Keratinocyte (primary cell): ENCODE results near the gene OXSR1. TPM values are rescaled to one million over a fixed set of nuclear protein-coding genes. Genes with fewer than 3 reads are reported as not detected.

Source experiments
- DNase-seq: peaks from one replicate; pipeline ENCODE4 v3.0.0-alpha.2; 2011; ENCODE audit warnings: low read depth, missing footprints, low spot score
- FAIRE-seq: peaks from 2 replicates; lab custom pipeline; 2011; peaks lifted over from hg19 to GRCh38; lab: Jason Lieb, UNC
- H2AFZ ChIP-seq: 2 replicates; pipeline ENCODE4 v1.6.0; 2012; ENCODE audit warnings: low read length, control low read depth, inconsistent platforms; ENCODE audit not compliant: control insufficient read depth
- H3K27ac ChIP-seq: 2 replicates; pipeline ENCODE4 v1.5.1; 2011; ENCODE audit warnings: low read length; ENCODE audit not compliant: control insufficient read depth, insufficient read depth
- H3K27me3 ChIP-seq: 3 replicates; pipeline ENCODE4 v1.6.0; 2011; ENCODE audit warnings: low read length; ENCODE audit not compliant: control insufficient read depth, insufficient read depth; ENCODE audit errors: extremely low read depth
- H3K36me3 ChIP-seq, 2 experiments: 2 replicates in 1 of 2; 3 replicates in 1 of 2; pipeline ENCODE4 v1.5.1; 2011; ENCODE audit warnings: low read length in 2 of 2, mild to moderate bottlenecking in 1 of 2; ENCODE audit not compliant: control insufficient read depth in 2 of 2, insufficient read depth in 2 of 2; ENCODE audit errors: extremely low read depth in 1 of 2
- H3K4me1 ChIP-seq: 3 replicates; pipeline ENCODE4 v1.5.1; 2011; ENCODE audit warnings: low read length; ENCODE audit not compliant: control insufficient read depth, insufficient read depth; ENCODE audit errors: extremely low read depth
- H3K4me2 ChIP-seq: 3 replicates; pipeline ENCODE4 v1.6.0; 2011; ENCODE audit warnings: low read depth, low read length; ENCODE audit not compliant: control insufficient read depth, insufficient read depth; ENCODE audit errors: extremely low read depth
- H3K4me3 ChIP-seq, 3 experiments: fragments of 200-600 bp in 1 of 3; sonication (generic) in 1 of 3; 2 replicates in 2 of 3; 3 replicates in 1 of 3; pipeline ENCODE4 v1.5.1; 2011 to 2016; ENCODE audit warnings: low read length in 3 of 3, mild to moderate bottlenecking in 3 of 3, control low read depth in 2 of 3, inconsistent platforms in 1 of 3, low read depth in 1 of 3, mixed read lengths in 1 of 3, mixed run types in 1 of 3, moderate library complexity in 1 of 3; ENCODE audit not compliant: control insufficient read depth in 2 of 3, insufficient read depth in 2 of 3; ENCODE audit errors: extremely low read depth in 1 of 3
- H3K79me2 ChIP-seq: 2 replicates; pipeline ENCODE4 v1.6.0; 2012; ENCODE audit warnings: low read length; ENCODE audit not compliant: control insufficient read depth, insufficient read depth
- H3K9ac ChIP-seq: 3 replicates; pipeline ENCODE4 v1.6.0; 2011; ENCODE audit warnings: low read length; ENCODE audit not compliant: control insufficient read depth, insufficient read depth; ENCODE audit errors: extremely low read depth
- H3K9me1 ChIP-seq: 3 replicates; pipeline ENCODE4 v1.6.0; 2011; ENCODE audit warnings: low read length; ENCODE audit not compliant: control insufficient read depth, insufficient read depth; ENCODE audit errors: extremely low read depth
- H3K9me3 ChIP-seq: 2 replicates; pipeline ENCODE4 v1.5.1; 2012; ENCODE audit warnings: low read depth, low read length; ENCODE audit not compliant: control insufficient read depth
- H4K20me1 ChIP-seq: 3 replicates; pipeline ENCODE4 v1.6.0; 2011; ENCODE audit warnings: low read length; ENCODE audit not compliant: control insufficient read depth, insufficient read depth; ENCODE audit errors: extremely low read depth
- EZH2 ChIP-seq: IDR thresholded peaks from one replicate; pipeline ENCODE4 v1.6.1; 2012; ENCODE audit warnings: inconsistent platforms, mild to moderate bottlenecking, low read length, moderate library complexity
- dilution Hi-C: fragments of 300-500 bp; cut with MboI; formaldehyde crosslinking; loops from one replicate; pipeline ENCODE4 v1.7.0; 2020; ENCODE audit warnings: low sequenced_read_pairs; ENCODE audit not compliant: extremely low pct_ligation_motif_present
- polyA plus RNA-seq, 5 experiments: library from polyadenylated mRNA; depleted of rRNA in 3 of 5; stranded (reverse) in 3 of 5; stranded (forward) in 1 of 5; unstranded in 1 of 5; fragments of >200 nt; gene quantifications; 1 replicate in 1 of 5; 2 replicates in 3 of 5; 3 replicates in 1 of 5; pipeline versions ENCODE4 v1.2.1 to v1.2.3, GENCODE V29; 2011 to 2012; ENCODE audit warnings: missing spikeins in 2 of 5, low read depth in 1 of 5, low replicate concordance in 1 of 5
- TF ChIP-seq, protein P1 (sequence below), 3 experiments: IDR thresholded peaks in 1 of 3; conservative IDR thresholded peaks in 1 of 3; optimal IDR thresholded peaks in 1 of 3; 2 replicates in 2 of 3; 3 replicates in 1 of 3; pipeline versions ENCODE3 to v1.5.1; 2011; ENCODE audit warnings: low read length in 3 of 3, mild to moderate bottlenecking in 3 of 3, moderate library complexity in 2 of 3, control low read depth in 1 of 3, inconsistent platforms in 1 of 3; ENCODE audit not compliant: insufficient read depth in 2 of 3; ENCODE audit errors: extremely low read depth in 1 of 3

OXSR1 gene
- polyA plus RNA-seq, 1 donor (not counting 4 experiments of a cell fraction or from before 2014, with no cell fraction given) = 77.0 TPM

DNA sequence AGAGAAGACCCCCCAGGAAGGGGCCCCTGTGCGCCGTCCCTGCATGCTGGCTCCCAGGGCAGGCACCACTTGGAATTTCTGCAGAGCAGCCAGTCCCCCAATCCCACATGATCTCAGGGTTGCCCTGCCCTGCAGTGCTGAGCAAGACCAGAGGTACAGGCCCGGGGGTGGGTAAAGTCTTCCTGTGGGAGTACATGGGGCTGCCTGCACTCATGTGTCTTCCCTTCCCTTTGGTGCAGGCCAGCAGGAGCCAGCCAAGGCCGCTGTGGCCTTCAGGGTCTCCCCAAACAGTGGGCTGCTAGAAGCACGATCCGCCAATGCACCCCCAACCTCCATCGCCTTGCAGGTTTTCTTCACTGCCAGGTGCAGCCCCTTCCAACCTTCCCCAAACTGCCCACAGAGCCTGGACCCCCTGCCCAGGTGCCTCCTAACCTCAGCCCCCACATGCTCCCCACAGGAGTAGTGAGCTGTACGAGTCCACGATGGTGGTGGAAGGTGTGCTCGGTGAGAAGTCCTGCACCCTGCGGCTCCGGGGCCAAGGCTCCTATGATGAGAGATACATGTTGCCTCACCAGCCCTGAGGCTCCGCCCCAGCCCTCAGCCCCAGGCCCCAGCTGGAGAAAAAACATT, 43.4 kb upstream of the OXSR1 start:
- no peak overlapping the region for H3K4me3 ChIP-seq
- no peaks in the 10 kb centered on the region for H3K27me3 ChIP-seq
- dilution Hi-C loops = no loop called here
- no peak overlapping the region for H2AFZ ChIP-seq
- H3K79me2 ChIP-seq = no peaks in the 10 kb centered on the region
- H4K20me1 ChIP-seq = no peaks in the 10 kb centered on the region
- no peak overlapping the region for H3K27ac ChIP-seq
- H3K4me1 ChIP-seq = no peaks in the 10 kb centered on the region
- peaks cover 35 to 39% of the 10 kb centered on the region in 2 experiments for H3K36me3 ChIP-seq
- FAIRE-seq = no peak
- H3K9me1 ChIP-seq = no peaks in the 10 kb centered on the region
- H3K9me3 ChIP-seq = no peaks in the 10 kb centered on the region
- H3K9ac ChIP-seq = no peak overlapping the region
- DNase-seq = no peak
- no peak overlapping the region for H3K4me2 ChIP-seq
- no peak for TF ChIP-seq EZH2
- TF ChIP-seq, protein P1, sequence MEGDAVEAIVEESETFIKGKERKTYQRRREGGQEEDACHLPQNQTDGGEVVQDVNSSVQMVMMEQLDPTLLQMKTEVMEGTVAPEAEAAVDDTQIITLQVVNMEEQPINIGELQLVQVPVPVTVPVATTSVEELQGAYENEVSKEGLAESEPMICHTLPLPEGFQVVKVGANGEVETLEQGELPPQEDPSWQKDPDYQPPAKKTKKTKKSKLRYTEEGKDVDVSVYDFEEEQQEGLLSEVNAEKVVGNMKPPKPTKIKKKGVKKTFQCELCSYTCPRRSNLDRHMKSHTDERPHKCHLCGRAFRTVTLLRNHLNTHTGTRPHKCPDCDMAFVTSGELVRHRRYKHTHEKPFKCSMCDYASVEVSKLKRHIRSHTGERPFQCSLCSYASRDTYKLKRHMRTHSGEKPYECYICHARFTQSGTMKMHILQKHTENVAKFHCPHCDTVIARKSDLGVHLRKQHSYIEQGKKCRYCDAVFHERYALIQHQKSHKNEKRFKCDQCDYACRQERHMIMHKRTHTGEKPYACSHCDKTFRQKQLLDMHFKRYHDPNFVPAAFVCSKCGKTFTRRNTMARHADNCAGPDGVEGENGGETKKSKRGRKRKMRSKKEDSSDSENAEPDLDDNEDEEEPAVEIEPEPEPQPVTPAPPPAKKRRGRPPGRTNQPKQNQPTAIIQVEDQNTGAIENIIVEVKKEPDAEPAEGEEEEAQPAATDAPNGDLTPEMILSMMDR (optimal IDR thresholded peaks at IDR 0.05 in 1 of 3, IDR thresholded peaks at IDR 0.05 in 1 of 3, conservative IDR thresholded peaks at IDR 0.05 in 1 of 3; ENCODE audit: extremely low read depth in 1 of 3, insufficient read depth in 2 of 3, low read length in 3 of 3) = no peak

DNA sequence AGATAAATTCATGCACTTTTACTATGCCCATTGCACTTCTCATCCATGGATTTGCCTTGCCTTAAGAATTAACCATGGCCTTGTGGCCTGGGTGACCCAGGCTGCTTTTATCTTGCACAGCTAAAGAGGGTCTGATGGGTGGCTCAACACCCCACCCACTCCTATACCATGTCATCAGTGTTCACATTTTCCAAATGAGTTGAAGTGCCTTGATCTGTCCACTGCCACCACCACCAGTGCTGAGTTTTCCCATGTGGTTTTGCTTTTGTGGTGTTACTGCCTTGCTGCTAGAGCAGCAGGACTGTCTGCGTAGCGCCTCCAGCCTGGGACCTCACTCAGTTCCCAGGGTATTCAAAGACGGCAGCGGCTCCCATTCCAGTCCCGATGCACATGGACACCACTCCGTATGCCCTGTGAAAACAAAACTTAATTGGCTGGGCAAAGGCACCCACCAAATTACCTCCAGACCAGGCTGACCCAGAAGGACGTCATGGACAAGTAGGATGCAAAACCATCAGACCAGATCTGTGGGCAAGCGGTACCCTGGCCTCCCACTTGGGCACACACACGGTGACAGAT, 42.5 kb upstream of the OXSR1 start:
- peaks cover 42 to 47% of the 10 kb centered on the region in 2 experiments for H3K36me3 ChIP-seq
- FAIRE-seq = no peak

More for the DNA sequence above, 42.5 kb upstream of the OXSR1 start:
- Histone ChIP-seq H3K27ac (no peak overlapping the region), H3K4me3 (no peak overlapping the region), H4K20me1 (no peaks in the 10 kb centered on the region), H3K9me1 (no peaks in the 10 kb centered on the region), H3K4me2 (no peak overlapping the region), H2AFZ (no peak overlapping the region), H3K9ac (no peak overlapping the region), H3K79me2 (no peaks in the 10 kb centered on the region), H3K9me3 (no peaks in the 10 kb centered on the region), H3K4me1 (no peaks in the 10 kb centered on the region), H3K27me3 (no peaks in the 10 kb centered on the region)
- no peak for TF ChIP-seq EZH2
- TF ChIP-seq, protein P1 (optimal IDR thresholded peaks at IDR 0.05 in 1 of 3, IDR thresholded peaks at IDR 0.05 in 1 of 3, conservative IDR thresholded peaks at IDR 0.05 in 1 of 3; ENCODE audit: extremely low read depth in 1 of 3, insufficient read depth in 2 of 3, low read length in 3 of 3) = no peak
- no peak for DNase-seq
- dilution Hi-C loops = no loop called here
